GM19395 (cell line): ENCODE results near the gene FRY.

Experiments
- ATAC-seq: cut with Tn5 transposase; IDR thresholded peaks from one replicate; pipeline ENCODE4 v1.9.1; 2021; ENCODE audit warnings: mild to moderate bottlenecking, moderate library complexity; ENCODE audit not compliant: unreplicated experiment

FRY gene

DNA sequence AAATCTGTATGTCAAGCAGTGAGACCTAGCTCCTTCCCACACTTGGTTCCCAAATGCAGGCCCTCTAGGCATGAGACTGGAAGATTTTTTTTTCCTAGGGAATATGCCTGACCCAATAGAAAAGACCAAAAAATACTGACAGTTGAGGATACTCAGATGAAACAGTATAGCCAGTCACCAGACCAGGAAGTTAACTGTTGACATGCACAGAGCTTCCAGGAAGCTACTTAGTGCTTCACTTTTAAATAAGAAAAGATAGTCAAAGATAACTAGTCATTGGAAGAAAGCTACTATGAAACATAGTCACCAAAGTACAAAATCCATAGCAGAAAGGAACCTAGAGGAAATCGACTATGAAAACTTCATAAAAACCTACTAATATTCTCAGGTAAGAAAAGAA, 316.1 kb downstream of the FRY start:
- no peak for ATAC-seq
